ENCODE measurements around the gene CFAP74.

DNA sequence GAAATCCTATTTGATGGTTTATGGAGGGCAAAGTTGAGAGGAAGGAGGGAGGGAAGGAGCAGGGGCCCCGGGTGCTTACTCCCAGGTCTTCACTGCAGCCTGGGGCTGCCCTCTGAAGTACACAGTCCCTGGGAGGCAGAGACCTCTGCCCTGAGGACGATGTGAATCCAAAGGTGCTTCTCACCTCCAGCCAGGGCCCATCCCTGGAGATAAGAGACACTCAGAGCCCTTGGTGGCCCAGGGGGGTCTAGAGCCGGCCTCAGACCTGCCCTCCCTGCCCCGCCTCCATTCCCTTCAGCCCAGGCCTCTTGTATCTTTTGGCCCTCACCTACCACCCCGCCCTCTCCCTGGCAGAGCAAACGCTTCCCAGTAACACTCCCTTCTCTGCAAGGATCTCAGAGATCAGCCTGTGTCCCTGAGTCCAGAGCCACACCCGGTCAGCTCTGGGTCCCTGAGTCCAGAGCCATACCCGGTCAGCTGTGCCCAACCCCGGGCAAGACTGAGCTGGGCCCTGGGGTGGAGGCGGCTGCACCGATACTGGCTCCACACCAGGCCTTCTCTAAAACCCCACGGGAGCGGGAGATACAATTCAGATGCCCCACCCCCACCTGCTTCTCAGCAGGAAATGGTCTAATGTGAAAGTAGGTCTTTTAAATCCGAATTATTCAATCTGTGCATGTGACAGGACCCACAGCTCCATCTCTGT, 109.1 kb downstream of the CFAP74 start:
- TF ChIP-seq POLR2A (IDR thresholded peaks at IDR 0.05): no peak
- TF ChIP-seq, protein P1, sequence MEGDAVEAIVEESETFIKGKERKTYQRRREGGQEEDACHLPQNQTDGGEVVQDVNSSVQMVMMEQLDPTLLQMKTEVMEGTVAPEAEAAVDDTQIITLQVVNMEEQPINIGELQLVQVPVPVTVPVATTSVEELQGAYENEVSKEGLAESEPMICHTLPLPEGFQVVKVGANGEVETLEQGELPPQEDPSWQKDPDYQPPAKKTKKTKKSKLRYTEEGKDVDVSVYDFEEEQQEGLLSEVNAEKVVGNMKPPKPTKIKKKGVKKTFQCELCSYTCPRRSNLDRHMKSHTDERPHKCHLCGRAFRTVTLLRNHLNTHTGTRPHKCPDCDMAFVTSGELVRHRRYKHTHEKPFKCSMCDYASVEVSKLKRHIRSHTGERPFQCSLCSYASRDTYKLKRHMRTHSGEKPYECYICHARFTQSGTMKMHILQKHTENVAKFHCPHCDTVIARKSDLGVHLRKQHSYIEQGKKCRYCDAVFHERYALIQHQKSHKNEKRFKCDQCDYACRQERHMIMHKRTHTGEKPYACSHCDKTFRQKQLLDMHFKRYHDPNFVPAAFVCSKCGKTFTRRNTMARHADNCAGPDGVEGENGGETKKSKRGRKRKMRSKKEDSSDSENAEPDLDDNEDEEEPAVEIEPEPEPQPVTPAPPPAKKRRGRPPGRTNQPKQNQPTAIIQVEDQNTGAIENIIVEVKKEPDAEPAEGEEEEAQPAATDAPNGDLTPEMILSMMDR (IDR thresholded peaks at IDR 0.05): no peak
